ENCODE data around the gene COX20. TPM values are rescaled to one million over a fixed set of nuclear protein-coding genes. Genes with fewer than 3 reads are reported as not detected.

Gene COX20
- total RNA-seq, 1 donor, result 32.8 TPM

DNA sequence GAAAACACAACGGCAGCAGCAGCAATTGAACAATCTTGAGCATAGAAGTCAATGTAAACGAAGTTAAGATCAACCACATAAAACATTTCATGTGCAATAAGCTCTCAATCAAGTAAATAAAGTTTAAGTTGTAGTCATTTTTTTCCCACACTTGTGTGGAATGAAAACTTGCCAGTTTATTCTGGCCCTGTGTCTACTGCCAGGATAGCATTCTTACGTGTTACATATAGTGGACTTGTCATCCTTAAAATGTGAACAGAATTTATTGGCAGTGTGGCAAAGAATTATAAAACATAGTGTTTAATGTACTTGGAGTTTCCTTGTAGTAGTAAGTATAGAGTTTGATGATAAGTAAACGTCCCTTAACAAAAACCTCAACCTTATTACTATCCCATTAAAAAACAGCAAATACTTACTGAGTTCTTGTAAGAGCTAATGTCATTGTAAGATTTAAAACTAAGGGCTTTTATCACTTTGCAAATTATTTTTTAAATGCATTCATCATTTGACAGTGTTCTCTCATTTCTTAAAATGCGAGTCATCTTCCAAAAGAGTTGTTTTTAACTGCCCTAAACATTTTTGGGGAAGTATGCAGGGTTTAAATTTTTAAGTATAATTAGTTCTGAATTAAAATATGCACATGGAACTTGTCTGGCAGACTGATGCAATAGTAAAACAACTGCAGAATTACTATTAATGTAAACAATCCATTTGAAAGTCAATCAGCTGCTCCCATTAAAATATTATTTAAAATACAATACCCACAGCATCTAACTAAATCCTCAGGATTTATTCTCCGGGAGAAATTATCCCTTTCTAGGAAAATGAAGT lies 7.9 kb downstream of the COX20 start:
- peak; percentile 23 for DNase-seq (ENCODE audit: low read depth)
- TF ChIP-seq, protein P1, sequence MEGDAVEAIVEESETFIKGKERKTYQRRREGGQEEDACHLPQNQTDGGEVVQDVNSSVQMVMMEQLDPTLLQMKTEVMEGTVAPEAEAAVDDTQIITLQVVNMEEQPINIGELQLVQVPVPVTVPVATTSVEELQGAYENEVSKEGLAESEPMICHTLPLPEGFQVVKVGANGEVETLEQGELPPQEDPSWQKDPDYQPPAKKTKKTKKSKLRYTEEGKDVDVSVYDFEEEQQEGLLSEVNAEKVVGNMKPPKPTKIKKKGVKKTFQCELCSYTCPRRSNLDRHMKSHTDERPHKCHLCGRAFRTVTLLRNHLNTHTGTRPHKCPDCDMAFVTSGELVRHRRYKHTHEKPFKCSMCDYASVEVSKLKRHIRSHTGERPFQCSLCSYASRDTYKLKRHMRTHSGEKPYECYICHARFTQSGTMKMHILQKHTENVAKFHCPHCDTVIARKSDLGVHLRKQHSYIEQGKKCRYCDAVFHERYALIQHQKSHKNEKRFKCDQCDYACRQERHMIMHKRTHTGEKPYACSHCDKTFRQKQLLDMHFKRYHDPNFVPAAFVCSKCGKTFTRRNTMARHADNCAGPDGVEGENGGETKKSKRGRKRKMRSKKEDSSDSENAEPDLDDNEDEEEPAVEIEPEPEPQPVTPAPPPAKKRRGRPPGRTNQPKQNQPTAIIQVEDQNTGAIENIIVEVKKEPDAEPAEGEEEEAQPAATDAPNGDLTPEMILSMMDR (IDR thresholded peaks at IDR 0.05; ENCODE audit: insufficient read depth, low read depth, low read length), result no peak

DNA sequence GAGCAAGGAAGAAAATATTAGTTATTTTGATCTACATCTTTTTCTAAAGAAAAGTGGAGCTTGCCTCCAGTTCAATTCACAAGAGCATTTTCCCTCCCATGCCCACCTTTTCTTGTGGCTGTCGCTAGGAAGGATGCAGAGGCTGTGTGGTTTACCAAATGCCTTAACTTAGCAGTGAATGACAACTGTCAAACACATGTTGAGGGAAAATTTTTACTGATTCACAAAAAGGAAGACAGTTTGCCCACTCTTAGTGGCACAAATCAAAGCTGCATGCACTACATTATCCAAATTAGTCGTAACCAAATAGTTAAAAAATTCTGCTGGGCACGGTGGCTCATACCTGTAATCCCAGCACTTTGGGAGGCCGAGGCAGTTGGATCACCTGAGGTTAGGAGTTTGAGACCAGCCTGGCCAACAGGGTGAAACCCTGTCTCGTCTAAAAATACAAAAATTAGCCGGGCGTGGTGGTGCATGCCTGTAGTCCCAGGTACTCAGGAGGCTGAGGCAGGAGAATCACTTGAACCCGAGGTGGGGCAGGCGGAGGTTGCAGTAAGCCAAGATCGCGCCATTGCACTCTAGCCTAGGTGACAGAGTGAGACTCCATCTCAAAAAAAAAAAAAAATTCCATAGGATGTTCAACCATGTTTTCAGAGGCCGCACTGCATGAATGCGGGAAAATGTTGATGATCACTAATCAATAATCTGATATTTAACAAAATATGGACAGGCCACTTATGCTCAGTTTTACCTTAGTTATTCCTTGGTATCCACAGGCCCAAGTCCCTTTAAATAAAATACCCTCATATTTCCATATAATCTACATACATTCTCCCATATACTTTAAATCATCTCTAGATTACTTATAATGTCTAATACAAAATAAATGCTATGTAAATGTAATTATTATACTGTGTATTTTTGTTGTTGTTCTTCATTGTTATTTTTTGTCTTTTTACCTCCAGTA lies 9.0 kb downstream of the COX20 start:
- DNase-seq (ENCODE audit: low read depth), result no peak

More for the DNA sequence above, 7.9 kb downstream of the COX20 start:
- H3K4me3 ChIP-seq (ENCODE audit: low read depth, low read length), result no peak overlapping the region

DNA sequence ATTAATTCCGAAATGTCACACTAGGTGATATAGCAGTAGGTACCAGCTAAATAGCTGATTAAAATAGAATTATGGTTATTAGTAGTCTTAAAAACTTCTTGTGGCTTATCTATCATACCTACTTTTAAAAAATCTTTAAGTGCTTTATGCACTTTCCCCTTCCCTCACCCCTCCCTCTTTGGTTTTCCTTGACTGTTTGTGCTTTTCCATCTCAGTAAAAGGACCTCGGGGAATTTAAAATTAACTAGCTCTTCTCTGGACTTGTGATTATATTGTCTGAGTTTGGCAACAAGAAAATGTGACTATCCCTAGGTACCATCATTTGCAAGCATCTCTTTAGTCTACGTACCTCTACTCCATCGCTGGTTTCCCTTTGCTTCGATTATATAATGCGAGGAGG lies 11.2 kb downstream of the COX20 start:
- TF ChIP-seq, protein P1 (IDR thresholded peaks at IDR 0.05; ENCODE audit: insufficient read depth, low read depth, low read length), result no peak
- H3K4me3 ChIP-seq (ENCODE audit: low read depth, low read length), result no peak overlapping the region
- DNase-seq (ENCODE audit: low read depth), result no peak

More for the DNA sequence above, 9.0 kb downstream of the COX20 start:
- TF ChIP-seq, protein P1 (IDR thresholded peaks at IDR 0.05; ENCODE audit: insufficient read depth, low read depth, low read length), result no peak
- no peak overlapping the region for H3K4me3 ChIP-seq (ENCODE audit: low read depth, low read length)

DNA sequence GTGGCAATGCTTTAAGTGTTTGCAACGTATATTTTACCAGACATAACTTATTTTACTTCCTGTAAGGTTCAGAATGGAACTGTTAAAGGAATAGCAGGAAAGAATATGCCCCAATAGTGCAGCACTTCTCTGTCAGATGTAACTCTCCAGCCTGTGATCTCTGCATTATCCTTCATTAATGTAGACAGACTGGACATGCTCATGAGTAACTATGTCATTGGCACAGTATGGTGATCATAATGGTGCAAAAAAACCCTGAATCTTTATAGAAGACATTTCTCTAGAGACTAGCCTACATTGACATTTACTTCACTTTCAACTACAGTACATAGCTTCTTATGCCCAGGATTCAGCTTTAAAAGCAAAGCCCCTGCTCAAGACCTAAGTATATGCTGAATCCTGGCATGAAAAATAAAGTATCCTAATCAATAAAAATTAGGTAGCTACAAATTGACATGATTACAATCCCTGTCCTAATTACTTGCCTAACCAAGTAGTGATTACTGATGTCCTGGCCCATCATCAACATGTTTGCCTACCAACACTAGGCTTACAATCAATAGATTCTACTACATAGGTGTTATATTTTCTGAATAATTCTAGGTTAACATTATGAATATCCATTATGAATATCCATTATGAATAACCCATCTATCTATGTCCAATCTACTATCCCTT lies 13.9 kb downstream of the COX20 start:
- TF ChIP-seq, protein P1 (IDR thresholded peaks at IDR 0.05; ENCODE audit: insufficient read depth, low read depth, low read length), result no peak
- H3K4me3 ChIP-seq (ENCODE audit: low read depth, low read length), result no peak overlapping the region
- no peak for DNase-seq (ENCODE audit: low read depth)

DNA sequence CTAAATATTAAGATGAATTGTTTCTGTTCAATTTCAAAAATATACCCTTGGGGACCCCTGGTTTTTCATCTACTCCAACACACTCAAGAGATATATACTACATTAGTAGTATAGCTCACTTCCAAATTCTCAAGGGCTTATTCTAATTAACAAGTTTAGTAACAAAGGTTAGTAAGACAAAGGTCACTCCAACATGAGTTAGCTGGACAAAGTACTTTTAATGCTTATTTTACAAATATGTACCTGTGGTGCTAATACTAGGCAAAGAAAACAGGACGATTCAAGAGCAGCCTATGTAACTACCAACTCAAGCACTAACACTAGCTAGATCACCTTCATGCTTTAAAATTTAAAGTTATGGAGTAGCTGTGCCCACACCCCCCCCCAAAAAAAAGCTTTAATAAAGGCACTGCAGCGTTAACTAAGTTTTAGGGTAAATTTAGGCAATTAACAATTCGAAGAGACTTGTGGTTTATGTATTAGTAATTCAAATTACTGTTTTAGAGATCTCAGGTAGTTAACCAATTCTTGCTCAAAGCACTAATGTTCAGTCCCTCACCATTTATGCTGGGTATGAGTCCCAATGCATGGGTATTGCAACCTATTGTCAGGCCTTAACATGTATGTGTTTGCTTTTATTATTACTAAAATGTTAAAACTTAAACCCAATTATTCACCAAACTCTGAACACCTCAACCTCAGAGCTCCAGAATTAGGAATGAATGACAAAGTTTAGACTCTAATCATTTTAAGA lies 14.8 kb downstream of the COX20 start:
- DNase-seq (ENCODE audit: low read depth), result no peak
- TF ChIP-seq, protein P1 (IDR thresholded peaks at IDR 0.05; ENCODE audit: insufficient read depth, low read depth, low read length), result no peak
- no peak overlapping the region for H3K4me3 ChIP-seq (ENCODE audit: low read depth, low read length)

DNA sequence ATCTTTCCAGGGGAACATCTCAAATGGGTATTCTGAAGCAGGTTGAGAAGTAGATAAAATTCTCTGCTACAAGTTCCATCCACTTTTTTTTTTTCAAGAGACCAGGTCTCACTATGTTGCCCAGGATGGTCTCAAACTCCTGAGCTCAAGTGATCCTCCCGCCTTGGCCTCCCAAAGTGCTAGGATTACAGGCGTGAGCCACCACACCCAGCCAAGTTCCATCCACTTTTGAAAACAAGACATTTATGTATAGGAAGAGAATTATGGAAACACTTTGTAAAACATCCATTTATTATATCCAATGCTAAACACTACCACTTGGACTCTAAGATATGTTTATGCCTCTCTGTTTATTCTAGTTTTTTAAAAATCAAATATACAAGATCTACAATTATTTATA lies 15.4 kb downstream of the COX20 start:
- H3K4me3 ChIP-seq (ENCODE audit: low read depth, low read length), result no peak overlapping the region
- TF ChIP-seq, protein P1 (IDR thresholded peaks at IDR 0.05; ENCODE audit: insufficient read depth, low read depth, low read length), result no peak
- DNase-seq (ENCODE audit: low read depth), result no peak

All from fibroblast of villous mesenchyme (primary cell).